GM20000 (cell line): ENCODE data around the gene REV1.
"Not testable (repeated sequence)": the region's sequence is repeated elsewhere in the genome, so short reads cannot be mapped to it uniquely, and the experiment has no call there.

Experiments used
- DNase-seq: peaks from one replicate; pipeline ENCODE4 v3.0.0; 2012; ENCODE audit warnings: low spot score
- CTCF ChIP-seq: IDR thresholded peaks from 2 replicates; pipeline ENCODE4 v1.5.1; 2012; ENCODE audit warnings: mild to moderate bottlenecking, control low read depth; ENCODE audit errors: extremely low read depth, missing control alignments

The REV1 gene

GRCh38 chr2:99473518-99474083 lies 16.2 kb downstream of the REV1 start:
- TF ChIP-seq CTCF, result no peak
- DNase-seq, result no peak

GRCh38 chr2:99472600-99472960 lies 17.2 kb downstream of the REV1 start:
- DNase-seq, result no peak
- no peak for TF ChIP-seq CTCF

- no peak for TF ChIP-seq CTCF
- DNase-seq, result no peak
Observed at GRCh38 chr2:99471654-99472599, 17.9 kb downstream of the REV1 start.

GRCh38 chr2:99470957-99471356 lies 18.9 kb downstream of the REV1 start:
- DNase-seq, result no peak
- no peak for TF ChIP-seq CTCF

- DNase-seq, result not testable (repeated sequence)
Observed at GRCh38 chr2:99470459-99470858, 19.4 kb downstream of the REV1 start.

GRCh38 chr2:99469394-99469793 lies 20.4 kb downstream of the REV1 start:
- no peak for TF ChIP-seq CTCF
- DNase-seq, result no peak

- no peak for TF ChIP-seq CTCF
- DNase-seq, result no peak
Observed at GRCh38 chr2:99468155-99468554, 21.7 kb downstream of the REV1 start.
